WI38 (cell line): ENCODE measurements around the gene WBP4.

Source experiments
- H3K4me3 ChIP-seq: 2 replicates; pipeline ENCODE4 v1.5.1; 2011; ENCODE audit warnings: low read depth, mild to moderate bottlenecking, control low read depth, low read length
- TF ChIP-seq, protein P1 (sequence below): IDR thresholded peaks from 2 replicates; pipeline ENCODE4 v1.5.1; 2012; ENCODE audit warnings: low read depth, mild to moderate bottlenecking, control low read depth, low read length

Gene WBP4

DNA sequence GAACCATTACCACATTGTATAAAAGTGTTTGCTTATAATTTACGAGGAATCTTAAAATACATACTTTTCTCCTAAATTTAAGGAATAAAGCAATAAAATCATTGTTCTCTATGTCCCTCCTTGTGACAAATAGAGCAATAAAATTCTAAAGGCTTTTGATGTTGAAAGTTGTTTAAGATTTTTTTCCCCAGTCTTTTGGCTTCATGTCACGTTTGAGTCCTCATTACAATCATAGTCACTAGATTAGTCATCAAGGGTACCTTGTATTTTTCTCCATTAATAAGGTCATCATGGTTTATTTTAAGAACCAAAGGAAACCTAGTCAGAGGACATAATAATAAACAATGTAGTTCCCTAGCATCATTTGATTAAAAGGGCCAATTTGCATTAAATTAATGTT, 3.2 kb downstream of the WBP4 start:
- TF ChIP-seq, protein P1, sequence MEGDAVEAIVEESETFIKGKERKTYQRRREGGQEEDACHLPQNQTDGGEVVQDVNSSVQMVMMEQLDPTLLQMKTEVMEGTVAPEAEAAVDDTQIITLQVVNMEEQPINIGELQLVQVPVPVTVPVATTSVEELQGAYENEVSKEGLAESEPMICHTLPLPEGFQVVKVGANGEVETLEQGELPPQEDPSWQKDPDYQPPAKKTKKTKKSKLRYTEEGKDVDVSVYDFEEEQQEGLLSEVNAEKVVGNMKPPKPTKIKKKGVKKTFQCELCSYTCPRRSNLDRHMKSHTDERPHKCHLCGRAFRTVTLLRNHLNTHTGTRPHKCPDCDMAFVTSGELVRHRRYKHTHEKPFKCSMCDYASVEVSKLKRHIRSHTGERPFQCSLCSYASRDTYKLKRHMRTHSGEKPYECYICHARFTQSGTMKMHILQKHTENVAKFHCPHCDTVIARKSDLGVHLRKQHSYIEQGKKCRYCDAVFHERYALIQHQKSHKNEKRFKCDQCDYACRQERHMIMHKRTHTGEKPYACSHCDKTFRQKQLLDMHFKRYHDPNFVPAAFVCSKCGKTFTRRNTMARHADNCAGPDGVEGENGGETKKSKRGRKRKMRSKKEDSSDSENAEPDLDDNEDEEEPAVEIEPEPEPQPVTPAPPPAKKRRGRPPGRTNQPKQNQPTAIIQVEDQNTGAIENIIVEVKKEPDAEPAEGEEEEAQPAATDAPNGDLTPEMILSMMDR: no peak
- H3K4me3 ChIP-seq: peak overlapping the region; percentile 14; the same call in 1 of the 2 replicates

DNA sequence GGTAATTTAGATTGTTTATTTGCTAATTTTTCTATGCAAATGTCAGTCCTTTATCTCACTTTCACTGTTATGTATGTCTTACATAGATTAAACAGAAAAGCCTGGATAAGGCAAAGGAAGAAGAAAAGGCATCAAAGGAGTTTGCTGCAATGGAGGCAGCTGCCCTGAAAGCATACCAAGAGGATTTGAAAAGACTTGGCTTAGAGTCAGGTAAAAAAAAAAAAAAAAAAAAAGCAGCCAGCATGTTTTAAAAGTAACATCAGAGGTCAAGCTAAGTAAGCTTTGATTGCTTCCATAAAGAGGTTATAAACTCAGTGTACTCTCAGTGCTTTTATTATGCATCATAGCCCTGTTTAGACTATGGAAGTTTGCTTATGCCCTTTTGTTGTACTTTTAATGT, 3.8 kb downstream of the WBP4 start:
- TF ChIP-seq, protein P1: no peak
- no peak overlapping the region for H3K4me3 ChIP-seq

DNA sequence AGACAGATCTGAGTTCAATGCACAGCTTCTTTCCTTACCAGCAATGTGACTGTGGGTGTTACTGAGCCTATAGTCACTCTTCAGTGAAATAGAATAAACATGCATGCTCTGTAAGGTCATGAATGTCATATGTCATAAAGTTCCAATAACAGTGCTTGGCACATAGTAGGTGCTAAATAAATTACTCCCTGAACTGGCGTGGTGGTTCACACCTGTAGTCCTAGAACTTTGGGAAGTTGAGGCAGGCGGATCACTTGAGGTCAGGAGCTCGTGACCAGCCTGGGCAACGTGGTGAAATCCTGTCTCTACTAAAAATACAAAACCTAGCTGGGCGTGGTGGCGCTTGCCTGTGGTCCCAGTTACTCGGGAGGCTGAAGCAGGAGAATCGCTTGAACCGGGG, 13.2 kb downstream of the WBP4 start:
- no peak overlapping the region for H3K4me3 ChIP-seq
- TF ChIP-seq, protein P1: no peak; the same call in 1 of the 2 replicates

DNA sequence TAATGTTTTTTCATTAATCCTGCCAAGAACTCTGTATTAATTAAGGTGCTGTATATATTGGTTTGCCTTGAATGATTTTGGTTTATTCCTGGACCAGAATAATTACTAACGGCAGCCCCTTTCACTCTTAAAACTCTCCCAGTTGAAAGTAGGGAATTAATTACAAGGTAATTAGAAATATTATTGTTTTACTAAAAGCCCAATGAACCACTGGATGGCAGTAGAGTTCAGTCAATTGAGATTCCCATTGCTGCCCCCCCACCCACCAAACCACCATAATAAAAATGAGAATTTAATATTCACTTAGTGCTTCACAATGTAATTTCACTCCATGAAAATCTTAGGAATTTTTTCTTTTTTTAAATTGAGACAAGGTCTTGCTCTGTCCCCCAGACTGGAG, 13.7 kb downstream of the WBP4 start:
- no peak overlapping the region for H3K4me3 ChIP-seq
- TF ChIP-seq, protein P1: peak; percentile 31

DNA sequence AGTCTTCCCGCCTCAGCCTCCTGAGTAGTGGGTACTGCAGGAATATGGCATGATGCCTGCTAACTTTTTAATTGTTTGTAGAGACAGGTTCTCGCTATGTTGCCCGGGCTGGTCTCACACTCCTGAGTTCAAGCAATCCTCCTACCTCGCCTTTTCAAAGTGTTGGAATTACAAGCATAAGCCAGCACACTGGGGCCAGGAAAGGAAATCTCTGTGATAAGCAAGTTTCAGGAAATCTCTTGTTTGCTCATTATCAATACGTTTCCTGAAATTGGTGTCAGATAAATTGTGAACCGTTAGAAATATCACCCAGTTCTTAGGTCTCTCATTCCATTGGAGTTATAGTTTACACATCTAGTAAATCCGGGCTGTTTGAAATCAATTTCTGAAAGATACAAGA, 14.2 kb downstream of the WBP4 start:
- H3K4me3 ChIP-seq: no peak overlapping the region
- TF ChIP-seq, protein P1: no peak

DNA sequence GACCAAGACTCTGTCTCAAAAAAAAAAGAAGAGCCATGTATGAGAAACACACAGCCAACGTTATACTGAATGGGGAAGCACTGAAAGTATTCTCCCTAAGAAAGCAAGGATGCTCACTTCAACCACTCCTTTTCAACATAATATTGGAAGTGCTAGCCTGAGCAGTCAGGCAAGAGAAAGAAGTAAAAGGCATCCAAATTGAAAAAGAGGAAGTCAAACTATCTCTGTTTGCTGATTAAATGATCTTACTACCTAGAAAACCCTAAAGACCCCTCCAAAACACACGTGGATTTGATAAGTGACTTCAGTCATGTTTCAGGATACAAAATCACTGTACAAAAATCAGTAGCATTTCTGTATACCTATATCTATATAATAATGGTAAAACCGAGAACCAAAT, 16.2 kb downstream of the WBP4 start:
- TF ChIP-seq, protein P1: no peak

DNA sequence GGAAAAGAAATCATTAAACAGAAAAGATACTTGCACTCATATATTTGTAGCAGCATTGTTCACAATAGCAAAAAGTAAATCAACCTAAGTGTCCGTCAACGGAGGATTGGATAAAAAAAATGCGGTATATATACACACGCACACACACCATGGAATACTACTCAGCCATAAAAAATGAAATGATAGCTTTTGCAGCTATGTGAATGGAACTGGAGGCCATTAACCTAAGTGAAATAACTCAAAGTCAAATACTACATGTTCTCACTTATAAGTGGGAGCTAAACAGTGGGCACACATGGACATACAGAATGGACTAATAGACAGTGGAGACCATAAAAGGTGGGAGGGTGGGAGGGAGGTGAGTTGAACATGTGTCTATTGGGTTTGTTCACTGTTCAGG, 18.4 kb downstream of the WBP4 start:
- TF ChIP-seq, protein P1: no peak
- no peak overlapping the region for H3K4me3 ChIP-seq

More for the DNA sequence above, 16.2 kb downstream of the WBP4 start:
- H3K4me3 ChIP-seq: no peak overlapping the region
